OCI-LY3 (cell line): ENCODE measurements around the gene BAX.
"Not testable (repeated sequence)": the region's sequence is repeated elsewhere in the genome, so short reads cannot be mapped to it uniquely, and the experiment has no call there.

Experiments used
- H2AFZ ChIP-seq: fragments of 200-600, 300-600 bp; shearing (Covaris generic); 2 replicates; pipeline ENCODE4 v1.6.0; 2014; ENCODE audit warnings: antibody characterized with exemption, low read depth, low read length
- H3K27ac ChIP-seq: fragments of 200-600, 300-600 bp; sonication (generic); 2 replicates; pipeline ENCODE4 v1.5.1; 2014; ENCODE audit warnings: mild to moderate bottlenecking, low read length, moderate library complexity, mixed read lengths
- H3K27me3 ChIP-seq: fragments of 200-600, 300-600 bp; sonication (generic); 2 replicates; pipeline ENCODE4 v1.6.1; 2014; ENCODE audit warnings: low read depth, low read length, mixed read lengths
- H3K36me3 ChIP-seq: fragments of 200-600, 300-600 bp; sonication (generic); replicated peaks from 2 replicates; pipeline ENCODE3; 2014; ENCODE audit warnings: low read depth, low read length, mixed read lengths
- H3K4me1 ChIP-seq: fragments of 300-600, 200-600 bp; sonication (generic); 2 replicates; pipeline ENCODE4 v1.6.1; 2014; ENCODE audit warnings: low read length, mixed read lengths
- H3K4me2 ChIP-seq: fragments of 200-600, 300-600 bp; sonication (generic); 2 replicates; pipeline ENCODE4 v1.6.1; 2014; ENCODE audit warnings: low read length, mixed read lengths
- H3K4me3 ChIP-seq: fragments of 300-600, 200-600 bp; sonication (generic); 2 replicates; pipeline ENCODE4 v1.5.1; 2014; ENCODE audit warnings: antibody characterized with exemption, mild to moderate bottlenecking, low read length, moderate library complexity
- H3K79me2 ChIP-seq: fragments of 300-600, 200-600 bp; shearing (Covaris generic); 2 replicates; pipeline ENCODE4 v1.6.1; 2014; ENCODE audit warnings: mild to moderate bottlenecking, low read length, mixed read lengths
- H3K9ac ChIP-seq: fragments of 300-600, 200-600 bp; shearing (Covaris generic); 2 replicates; pipeline ENCODE4 v1.6.0; 2014; ENCODE audit warnings: mild to moderate bottlenecking, low read length, moderate library complexity
- H3K9me3 ChIP-seq: fragments of 200-600, 300-600 bp; shearing (Covaris generic); 2 replicates; pipeline ENCODE4 v1.6.1; 2014; ENCODE audit warnings: low read length, mixed read lengths; ENCODE audit not compliant: insufficient read depth
- H4K20me1 ChIP-seq: fragments of 200-600, 300-600 bp; sonication (generic); 2 replicates; pipeline ENCODE4 v1.6.1; 2016; ENCODE audit warnings: low read length, mixed read lengths; ENCODE audit not compliant: insufficient read depth
- EZH2phosphoT487 ChIP-seq: fragments of 200-600 bp; shearing (Covaris generic); IDR thresholded peaks from 2 replicates; pipeline ENCODE4 v1.6.1; 2018; ENCODE audit warnings: antibody characterized with exemption, mixed run types, low read depth
- TF ChIP-seq, protein P1 (sequence below): fragments of 200-600, 300-600 bp; sonication (generic); IDR thresholded peaks from 2 replicates; pipeline ENCODE4 v1.5.1; 2014; ENCODE audit warnings: antibody characterized with exemption, low read length, low read depth

The BAX gene

DNA sequence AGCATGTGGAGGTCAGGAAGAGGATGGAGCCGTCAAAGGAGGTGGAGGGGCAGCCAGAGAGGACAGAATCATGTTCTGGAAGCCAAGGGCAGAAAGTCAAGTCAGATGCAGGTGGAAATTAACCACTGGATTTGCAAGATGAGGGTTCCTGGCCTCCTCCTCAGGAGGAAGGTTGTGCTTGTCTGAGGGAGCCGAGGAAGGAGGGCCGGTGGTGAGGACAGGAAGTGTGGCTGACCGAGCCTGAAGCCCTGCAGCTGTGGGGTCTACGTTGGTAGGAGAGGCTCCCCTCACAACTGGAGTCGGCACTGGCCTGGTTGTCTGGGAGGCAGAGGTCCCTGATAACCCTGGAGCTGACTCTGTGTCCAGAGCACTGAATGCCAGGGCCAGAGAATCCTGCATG lies 36.6 kb upstream of the BAX start:
- TF ChIP-seq, protein P1, sequence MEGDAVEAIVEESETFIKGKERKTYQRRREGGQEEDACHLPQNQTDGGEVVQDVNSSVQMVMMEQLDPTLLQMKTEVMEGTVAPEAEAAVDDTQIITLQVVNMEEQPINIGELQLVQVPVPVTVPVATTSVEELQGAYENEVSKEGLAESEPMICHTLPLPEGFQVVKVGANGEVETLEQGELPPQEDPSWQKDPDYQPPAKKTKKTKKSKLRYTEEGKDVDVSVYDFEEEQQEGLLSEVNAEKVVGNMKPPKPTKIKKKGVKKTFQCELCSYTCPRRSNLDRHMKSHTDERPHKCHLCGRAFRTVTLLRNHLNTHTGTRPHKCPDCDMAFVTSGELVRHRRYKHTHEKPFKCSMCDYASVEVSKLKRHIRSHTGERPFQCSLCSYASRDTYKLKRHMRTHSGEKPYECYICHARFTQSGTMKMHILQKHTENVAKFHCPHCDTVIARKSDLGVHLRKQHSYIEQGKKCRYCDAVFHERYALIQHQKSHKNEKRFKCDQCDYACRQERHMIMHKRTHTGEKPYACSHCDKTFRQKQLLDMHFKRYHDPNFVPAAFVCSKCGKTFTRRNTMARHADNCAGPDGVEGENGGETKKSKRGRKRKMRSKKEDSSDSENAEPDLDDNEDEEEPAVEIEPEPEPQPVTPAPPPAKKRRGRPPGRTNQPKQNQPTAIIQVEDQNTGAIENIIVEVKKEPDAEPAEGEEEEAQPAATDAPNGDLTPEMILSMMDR = no peak
- no peak for TF ChIP-seq EZH2phosphoT487
- H3K36me3 ChIP-seq = peaks cover 19% of the 10 kb centered on the region
- no peak overlapping the region for H3K9ac ChIP-seq
- no peak overlapping the region for H2AFZ ChIP-seq
- no peaks in the 10 kb centered on the region for H4K20me1 ChIP-seq
- no peak overlapping the region for H3K4me2 ChIP-seq
- no peak overlapping the region for H3K27ac ChIP-seq
- no peaks in the 10 kb centered on the region for H3K79me2 ChIP-seq
- H3K4me3 ChIP-seq = no peak overlapping the region
- H3K27me3 ChIP-seq = no peaks in the 10 kb centered on the region
- peaks cover 5% of the 10 kb centered on the region; the same call in 1 of the 2 replicates for H3K4me1 ChIP-seq
- H3K9me3 ChIP-seq = no peaks in the 10 kb centered on the region

DNA sequence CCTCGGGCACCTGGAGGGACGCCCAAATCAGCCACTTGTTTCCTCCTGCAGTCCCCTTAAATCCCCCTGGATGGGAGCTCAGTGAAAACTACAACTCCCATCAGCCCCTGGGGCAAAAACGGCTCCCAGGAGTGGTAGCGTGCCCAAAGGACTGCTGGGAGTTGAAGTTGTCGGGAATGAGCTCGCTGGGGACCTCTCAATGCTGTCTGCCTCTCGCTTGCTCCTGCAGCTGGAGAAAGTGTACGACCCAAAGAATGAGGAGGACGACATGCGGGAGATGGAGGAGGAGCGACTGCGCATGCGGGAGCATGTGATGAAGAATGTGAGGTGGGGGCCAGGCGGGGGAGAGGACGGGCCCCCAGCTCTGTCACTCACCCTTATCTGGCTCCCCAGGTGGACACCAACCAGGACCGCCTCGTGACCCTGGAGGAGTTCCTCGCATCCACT lies 35.9 kb upstream of the BAX start:
- TF ChIP-seq, protein P1 = no peak
- TF ChIP-seq EZH2phosphoT487 = no peak
- Histone ChIP-seq H3K4me1 (peaks cover 5% of the 10 kb centered on the region; the same call in 1 of the 2 replicates), H3K9ac (no peak overlapping the region), H3K27me3 (no peaks in the 10 kb centered on the region), H3K27ac (no peak overlapping the region), H3K4me2 (no peak overlapping the region), H3K9me3 (no peaks in the 10 kb centered on the region), H2AFZ (no peak overlapping the region), H3K36me3 (peaks cover 14% of the 10 kb centered on the region), H4K20me1 (no peaks in the 10 kb centered on the region), H3K4me3 (no peak overlapping the region), H3K79me2 (no peaks in the 10 kb centered on the region)

DNA sequence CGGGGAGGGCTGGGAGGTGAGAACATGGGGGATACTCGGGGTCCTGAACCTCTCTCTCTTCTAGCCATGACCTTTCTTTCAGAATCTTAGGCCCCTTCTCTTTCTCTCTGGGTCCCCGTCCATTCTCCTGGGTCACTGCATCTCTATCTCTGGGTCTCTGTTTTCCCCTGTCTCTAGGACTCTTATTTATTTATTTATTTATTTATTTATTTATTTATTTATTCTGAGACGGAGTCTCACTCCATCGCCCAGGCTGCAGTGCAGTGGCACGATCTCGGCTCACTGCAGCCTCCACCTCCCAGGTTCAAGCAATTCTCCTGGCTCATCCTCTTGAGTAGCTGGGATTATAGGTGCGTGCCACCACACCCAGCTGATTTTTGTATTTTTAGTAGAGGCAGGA lies 35.4 kb upstream of the BAX start:
- H3K79me2 ChIP-seq, H3K4me2 ChIP-seq, H3K4me1 ChIP-seq, H4K20me1 ChIP-seq, H3K9ac ChIP-seq, H2AFZ ChIP-seq, H3K27me3 ChIP-seq, H3K9me3 ChIP-seq, H3K27ac ChIP-seq, H3K4me3 ChIP-seq: not testable (repeated sequence)
- H3K36me3 ChIP-seq = peaks cover 12% of the 10 kb centered on the region

DNA sequence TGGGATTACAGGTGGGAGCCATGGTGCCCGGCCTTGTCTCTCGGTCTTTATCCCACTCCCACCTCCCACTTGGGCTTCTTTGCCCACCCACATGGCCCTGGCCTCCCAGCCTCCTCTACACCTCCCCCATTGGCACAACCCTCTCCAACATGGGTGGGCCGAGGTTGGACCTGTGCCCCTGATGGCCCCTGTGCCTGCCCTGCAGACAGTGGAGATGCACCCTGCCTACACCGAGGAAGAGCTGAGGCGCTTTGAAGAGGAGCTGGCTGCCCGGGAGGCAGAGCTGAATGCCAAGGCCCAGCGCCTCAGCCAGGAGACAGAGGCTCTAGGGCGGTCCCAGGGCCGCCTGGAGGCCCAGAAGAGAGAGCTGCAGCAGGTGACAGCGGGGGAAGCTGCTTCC lies 33.7 kb upstream of the BAX start:
- Histone ChIP-seq H3K27ac (no peak overlapping the region), H3K9ac (no peak overlapping the region), H3K4me2 (no peak overlapping the region), H3K36me3 (peaks cover 7% of the 10 kb centered on the region), H3K9me3 (no peaks in the 10 kb centered on the region), H2AFZ (no peak overlapping the region), H4K20me1 (no peaks in the 10 kb centered on the region), H3K27me3 (no peaks in the 10 kb centered on the region), H3K79me2 (no peaks in the 10 kb centered on the region), H3K4me1 (peaks cover 5% of the 10 kb centered on the region; the same call in 1 of the 2 replicates), H3K4me3 (no peak overlapping the region)
- TF ChIP-seq EZH2phosphoT487 = no peak

DNA sequence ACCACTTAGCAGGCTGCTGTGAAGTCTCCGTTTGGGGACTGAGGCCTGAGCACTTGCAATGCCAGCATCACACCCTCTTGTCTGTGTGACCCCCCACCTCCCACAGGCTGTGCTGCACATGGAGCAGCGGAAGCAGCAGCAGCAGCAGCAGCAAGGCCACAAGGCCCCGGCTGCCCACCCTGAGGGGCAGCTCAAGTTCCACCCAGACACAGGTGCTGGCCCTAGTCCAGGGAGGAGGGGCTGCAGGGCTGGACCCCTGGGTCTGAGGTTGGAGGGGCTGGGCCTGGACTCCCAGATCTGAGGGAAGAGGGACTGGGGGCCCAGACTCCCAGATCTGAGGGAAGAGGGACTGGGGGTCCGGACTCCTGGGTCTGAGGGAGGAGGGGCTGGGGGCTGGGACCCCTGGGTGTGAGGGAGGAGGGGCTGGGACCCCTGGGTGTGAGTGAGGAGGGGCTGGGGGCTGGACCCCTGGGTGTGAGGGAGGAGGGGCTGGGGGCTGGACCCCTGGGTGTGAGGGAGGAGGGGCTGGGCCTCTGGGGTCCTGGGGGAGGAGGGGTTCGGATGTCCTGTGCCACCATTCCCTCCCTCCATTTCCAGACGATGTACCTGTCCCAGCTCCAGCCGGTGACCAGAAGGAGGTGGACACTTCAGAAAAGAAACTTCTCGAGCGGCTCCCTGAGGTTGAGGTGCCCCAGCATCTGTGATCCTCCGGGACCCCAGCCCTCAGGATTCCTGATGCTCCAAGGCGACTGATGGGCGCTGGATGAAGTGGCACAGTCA lies 32.8 kb upstream of the BAX start:
- H3K4me1 ChIP-seq = peaks cover 5% of the 10 kb centered on the region; the same call in 1 of the 2 replicates
- no peak for TF ChIP-seq EZH2phosphoT487
- TF ChIP-seq, protein P1 = no peak
- H3K27me3 ChIP-seq = no peaks in the 10 kb centered on the region
- H3K4me3 ChIP-seq = no peak overlapping the region
- no peaks in the 10 kb centered on the region for H3K79me2 ChIP-seq
- no peak overlapping the region for H3K9ac ChIP-seq
- no peak overlapping the region for H2AFZ ChIP-seq
- H3K9me3 ChIP-seq = no peaks in the 10 kb centered on the region
- no peak overlapping the region for H3K4me2 ChIP-seq
- H3K27ac ChIP-seq = no peak overlapping the region
- H4K20me1 ChIP-seq = no peaks in the 10 kb centered on the region
- H3K36me3 ChIP-seq = peaks cover 6% of the 10 kb centered on the region
